DMS53 (cell line): ENCODE results near the gene C10orf143.

Source experiments
- DNase-seq: peaks from one replicate; lab custom pipeline; 2025; lab: John Stamatoyannopoulos, UW

The C10orf143 gene

DNA sequence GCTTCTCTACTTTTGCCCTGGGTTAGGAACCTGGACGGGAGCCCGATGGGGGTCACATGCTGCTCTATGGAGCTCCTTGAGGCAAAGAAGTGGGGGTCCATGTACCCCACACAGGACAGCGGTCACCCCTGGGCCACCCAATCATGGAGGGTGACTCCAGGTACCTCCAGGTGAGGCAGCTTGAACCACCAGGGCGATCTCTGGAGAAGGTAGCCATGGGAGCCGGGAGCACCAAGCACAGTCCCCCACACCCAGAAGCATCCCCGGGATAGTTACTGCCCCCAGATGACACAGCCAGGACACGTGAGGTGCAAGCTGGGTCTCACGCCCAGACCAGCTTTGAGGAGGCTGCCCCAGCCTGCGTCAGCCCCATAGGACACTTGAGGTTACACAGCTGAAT lies 58.4 kb downstream of the C10orf143 start:
- DNase-seq, result no peak

GRCh38 chr10:130050721-130051120 lies 59.9 kb downstream of the C10orf143 start:
- no peak for DNase-seq

GRCh38 chr10:130049987-130050386 lies 60.6 kb downstream of the C10orf143 start:
- DNase-seq, result no peak

DNA sequence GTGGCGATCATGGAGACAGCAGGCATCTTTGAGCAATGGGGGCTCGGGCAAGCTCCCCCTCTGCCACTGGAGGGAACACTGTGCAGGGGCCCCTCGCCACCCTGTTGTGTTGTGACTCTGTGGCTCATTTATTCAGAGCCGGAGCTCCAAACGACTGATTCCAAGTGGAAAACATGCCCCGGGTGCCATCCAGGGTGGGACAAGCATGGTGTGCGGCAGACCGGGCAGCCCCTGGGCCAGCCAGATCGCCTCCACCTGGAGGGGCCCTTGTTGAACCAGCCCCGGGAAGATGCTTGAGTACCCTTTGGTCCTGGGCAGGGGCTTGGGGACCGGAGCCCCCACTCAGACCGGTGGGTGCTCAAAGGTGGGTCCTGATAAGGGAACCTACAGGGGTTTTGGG lies 61.4 kb downstream of the C10orf143 start:
- DNase-seq, result no peak

GRCh38 chr10:130048081-130048480 lies 62.5 kb downstream of the C10orf143 start:
- no peak for DNase-seq

DNA sequence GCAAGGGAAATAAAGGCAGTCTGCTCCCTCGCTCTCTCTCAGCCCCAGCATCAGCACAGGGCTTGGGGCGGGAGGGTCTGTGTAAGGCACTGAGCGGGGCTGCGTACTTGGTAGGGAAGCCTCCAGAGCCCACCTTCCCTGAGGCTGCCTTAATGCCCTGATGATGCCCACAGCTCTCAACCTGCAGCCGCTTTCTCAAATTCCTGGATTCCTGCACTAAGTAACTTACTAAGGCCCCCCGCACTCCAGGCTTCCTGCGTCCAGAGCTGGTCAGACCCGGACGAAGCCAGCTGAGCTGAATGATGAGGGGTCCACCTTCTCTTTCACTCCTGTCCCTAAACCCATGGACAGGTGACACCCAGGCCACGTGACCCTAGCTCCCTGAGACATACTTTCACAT lies 63.3 kb downstream of the C10orf143 start:
- no peak for DNase-seq

DNA sequence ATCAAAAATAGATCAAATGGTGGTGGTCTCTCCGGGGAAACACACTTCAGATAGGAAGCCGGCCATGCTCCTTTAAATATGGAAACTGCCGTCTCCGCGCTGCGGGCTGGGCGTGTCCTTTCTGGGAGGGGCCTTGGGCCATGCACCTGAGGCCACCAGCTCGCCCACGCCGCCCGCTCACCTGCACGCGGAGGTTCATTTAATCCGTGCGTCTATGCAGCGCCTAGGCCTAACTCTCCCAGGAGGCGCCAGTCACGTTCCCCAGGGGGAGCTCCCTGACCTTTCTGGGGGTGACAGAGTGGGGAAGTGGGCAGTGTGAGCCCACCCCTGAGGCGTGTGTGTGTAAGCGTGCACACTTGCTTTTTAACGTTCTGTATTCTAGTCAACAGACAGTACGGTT lies 64.0 kb downstream of the C10orf143 start:
- DNase-seq, result no peak

- no peak for DNase-seq
Observed at GRCh38 chr10:130045801-130046321, 64.8 kb downstream of the C10orf143 start.

- peak; percentile 8 for DNase-seq
Observed at GRCh38 chr10:130045091-130045652, 65.5 kb downstream of the C10orf143 start.

DNA sequence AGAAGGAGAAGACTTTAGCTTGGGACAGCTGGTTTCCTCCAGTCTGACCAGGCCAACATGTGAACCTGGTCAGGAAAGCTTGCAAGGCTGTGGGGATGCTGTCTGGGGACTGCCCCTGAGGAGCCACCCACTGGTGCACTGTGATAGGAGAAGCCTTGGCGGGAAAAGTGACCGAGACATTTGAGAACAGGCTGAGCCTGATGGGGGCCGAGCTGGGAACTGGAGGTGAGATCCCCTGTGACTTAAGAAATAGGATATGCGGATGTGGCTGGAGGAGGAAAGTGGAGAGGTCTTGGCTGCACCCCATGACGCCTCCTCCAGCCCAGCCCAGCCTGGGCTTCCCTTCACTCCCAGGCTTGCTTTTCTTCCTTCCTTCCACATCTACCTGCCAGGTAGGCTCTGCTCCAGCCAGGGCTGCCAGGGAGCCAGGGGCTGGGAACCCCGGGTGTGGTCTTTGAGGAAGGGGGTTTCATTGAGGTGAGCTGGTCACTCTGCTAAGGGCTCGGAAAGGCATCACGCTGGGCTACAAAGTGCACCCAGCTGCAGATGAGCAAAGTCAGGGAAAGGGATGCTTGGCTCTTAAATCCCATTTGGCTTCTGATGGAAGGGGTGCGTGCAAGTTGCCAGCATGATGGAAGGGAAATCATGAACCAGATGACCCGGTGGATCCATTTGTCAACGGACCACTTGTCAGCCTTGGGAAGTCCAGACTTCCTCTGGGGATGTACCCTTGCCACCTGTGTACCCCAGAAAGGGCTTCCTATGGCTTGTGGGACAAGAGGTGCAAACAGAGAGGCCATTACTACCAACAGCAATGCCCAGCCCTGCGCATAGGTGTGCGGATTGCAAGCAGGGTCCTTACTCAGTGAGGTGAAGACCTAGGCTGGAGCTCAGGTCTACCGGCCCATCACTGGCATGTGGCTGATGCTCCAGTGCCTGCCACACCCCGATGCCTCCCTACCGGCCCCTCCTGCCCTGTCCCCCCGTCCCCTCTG lies 66.3 kb downstream of the C10orf143 start:
- no peak for DNase-seq

- DNase-seq, result no peak
Observed at GRCh38 chr10:130043491-130043890, 67.1 kb downstream of the C10orf143 start.

- no peak for DNase-seq
Observed at GRCh38 chr10:130042381-130042780, 68.2 kb downstream of the C10orf143 start.

DNA sequence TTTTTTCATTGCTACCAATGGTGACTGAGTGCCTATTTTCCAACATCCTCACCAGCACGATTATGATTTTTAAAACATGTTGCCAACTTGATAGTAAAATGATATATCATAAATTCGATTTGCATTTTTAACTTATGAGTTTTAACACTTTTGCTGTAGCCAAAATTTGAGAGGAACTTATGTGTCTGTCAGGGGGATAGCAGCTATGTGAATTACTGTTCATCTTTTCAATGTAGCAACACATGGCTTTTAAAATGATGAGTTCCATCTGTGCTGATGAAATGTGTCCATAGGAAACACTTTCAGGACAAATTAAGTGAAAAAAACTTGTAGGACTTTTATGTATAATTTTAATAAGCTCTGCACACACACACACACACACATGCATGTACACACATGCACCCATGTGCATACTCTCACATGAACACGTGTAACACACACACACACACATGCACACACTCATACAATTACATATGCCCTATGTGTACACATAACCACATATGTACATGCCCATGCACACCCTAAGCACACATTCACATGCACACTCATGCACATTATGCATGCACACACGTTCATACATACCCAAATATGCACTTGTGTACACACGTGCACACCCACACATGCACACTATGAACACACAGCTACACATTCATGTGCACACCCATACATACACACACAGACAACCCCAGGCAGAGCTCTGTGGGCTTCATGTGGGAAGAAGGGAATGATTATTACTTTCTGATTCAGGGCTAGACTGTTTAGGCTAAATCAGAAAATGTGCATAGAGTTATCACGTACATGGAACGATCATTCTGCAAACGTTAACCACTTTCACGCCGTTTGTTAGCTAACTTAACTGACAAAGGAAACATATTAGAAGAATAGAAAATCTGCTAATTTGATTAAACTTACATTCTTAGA lies 68.9 kb downstream of the C10orf143 start:
- DNase-seq, result no peak

DNA sequence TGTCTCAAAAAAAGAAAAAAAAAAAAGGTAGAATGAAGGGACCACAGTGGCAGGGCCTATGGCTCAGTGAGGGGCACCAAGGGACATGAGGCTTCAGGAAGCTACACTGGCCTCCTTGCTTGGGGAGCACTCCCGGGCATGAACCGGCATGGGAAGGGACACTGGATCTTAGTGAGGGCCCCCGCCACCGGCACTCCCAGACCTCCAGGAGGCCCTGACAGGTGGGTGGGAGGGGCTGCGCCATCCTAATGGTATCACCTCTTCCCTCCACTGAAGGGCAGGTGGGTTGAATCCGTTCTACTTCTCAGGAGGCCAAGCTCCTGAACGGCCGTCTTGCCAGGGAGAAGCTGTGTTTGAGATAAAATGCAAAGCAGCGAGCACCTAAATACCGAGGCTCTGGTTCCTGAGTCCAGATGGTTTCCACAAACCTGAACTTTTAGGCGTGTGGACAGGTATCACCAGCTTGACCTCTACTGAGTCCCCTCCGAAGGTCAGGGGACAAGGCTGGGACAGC lies 69.8 kb downstream of the C10orf143 start:
- DNase-seq, result no peak

- DNase-seq, result no peak
Observed at GRCh38 chr10:130040351-130040750, 70.3 kb downstream of the C10orf143 start.

DNA sequence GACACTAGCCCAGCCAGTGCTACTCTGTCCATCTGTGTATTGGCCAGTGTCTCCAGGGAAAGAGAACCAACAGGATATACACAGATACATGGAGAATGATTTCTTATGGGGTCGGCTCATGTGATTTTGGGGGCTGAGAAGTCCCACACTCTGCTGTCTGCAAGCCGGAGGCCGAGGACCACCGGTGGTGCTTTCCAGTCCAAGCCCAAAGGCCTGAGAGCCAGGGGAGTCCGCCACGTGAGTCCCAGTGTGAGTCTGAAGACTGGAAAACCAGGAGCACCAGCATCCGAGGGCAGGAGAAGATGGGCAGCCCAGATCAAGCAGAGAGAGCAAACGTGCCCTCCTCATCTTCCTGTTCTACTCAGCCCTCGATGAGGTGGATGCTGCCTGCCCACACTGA lies 71.5 kb downstream of the C10orf143 start:
- no peak for DNase-seq

DNA sequence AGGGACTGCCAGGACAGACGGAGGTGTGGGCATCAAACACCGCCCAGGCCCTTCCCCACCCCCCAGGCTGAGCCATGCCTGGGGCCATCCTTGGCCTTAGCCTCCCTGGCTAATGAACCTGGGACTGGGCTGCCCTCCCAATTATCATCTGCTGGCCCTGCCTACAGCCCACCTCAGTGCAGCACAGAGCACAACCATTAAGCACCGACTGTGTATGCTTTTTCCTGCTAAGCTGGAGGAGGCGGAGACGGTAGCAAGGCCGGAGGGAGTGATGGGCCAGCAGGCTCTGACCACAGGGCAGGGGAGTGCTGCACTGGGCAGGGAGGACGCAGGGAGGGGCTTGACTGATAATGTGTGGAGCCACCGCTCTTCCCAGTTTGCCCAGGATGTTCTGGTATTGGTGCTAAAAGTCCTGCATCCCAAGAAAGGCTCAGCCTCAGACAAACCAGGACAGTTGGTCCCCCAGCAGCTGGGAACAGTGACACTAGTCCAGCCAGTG lies 72.0 kb downstream of the C10orf143 start:
- DNase-seq, result no peak

DNA sequence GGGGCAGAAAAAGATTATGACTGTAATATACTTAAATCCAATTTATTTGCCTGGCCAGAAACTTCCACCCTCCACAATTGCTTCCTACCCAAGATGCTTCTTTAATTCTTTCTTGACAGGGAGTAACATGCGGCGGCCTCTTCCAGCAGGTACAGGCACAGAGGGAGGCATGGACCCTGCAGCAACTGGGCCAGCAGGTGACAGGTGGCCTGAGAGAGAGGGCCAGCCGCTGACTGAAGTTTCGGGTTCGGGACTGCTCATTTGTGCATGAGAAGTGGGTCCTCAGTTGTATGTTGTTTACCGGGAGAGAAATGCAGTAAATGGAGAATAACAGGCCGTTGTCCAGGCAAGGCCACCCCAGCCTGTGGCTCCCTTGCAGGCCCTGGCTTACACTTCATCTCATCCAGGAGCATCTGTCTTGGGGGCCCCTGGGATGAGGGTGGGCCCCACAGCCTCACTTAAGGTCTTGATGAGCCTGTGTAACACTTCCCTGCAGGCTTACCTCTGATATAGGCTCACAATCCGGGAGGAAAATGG lies 72.5 kb downstream of the C10orf143 start:
- no peak for DNase-seq

DNA sequence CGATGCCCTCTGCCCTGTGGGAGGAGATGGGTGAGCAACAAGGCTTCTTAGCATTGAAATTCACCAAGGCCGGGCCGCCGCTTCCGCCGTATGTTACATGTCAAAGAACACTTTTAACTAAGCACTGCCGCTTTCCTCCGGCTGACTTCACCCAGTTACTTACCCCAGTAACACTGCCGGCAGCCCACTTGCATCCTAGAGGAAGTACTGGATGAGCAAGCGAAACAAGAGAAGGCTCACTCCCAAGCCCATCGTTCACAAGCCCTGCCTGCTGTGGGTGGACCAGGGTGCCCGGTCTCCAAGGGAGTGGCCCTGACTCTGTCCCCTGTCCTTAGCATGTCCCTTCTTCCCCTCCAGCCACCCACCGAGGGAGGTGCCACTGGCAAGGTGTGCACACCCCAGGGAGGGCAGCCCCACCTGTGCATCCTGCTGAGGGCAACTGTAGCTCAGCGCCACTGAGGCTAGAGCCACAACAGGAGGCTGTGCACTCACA lies 73.4 kb downstream of the C10orf143 start:
- no peak for DNase-seq

DNA sequence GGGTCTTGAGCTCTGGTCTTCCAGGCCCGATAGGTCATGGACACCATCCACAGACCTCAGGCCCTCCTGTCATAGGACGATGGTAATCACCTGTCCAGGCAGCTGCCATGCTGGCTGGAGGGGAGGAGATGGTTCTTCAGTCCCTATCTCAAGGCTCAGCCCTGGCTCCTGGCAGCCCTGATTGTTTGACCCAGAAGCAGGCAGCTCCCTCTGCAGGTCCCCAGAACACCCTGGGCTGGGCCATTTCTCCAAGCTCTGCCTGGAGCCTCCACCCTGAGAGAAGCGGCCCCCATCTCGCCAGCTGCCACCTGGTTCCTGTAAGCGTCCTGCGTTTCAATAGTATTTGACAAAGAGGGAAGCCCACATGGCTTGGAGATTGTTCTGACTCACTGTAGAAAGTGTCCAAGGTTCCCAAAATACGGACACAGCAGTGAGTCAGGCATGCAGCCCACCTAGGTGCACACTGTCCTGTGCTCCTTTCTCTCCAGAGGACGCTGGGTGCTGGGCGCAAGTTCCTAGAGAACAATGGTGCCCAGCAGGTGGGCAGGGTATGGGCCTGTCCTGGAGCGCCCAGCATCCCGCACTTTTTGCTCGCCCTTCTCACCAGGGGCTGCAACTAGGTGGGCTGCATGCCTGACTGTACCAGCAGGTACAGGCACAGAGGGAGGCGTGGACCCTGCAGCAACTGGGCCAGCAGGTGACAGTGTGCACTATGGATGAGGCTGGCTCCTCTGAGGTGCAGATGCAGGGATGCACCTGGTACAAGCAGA lies 74.1 kb downstream of the C10orf143 start:
- DNase-seq, result no peak
